HepG2 (cell line): ENCODE measurements around the gene ANKRD53. TPM values are rescaled to one million over a fixed set of nuclear protein-coding genes. Genes with fewer than 3 reads are reported as not detected.
A peak's percentile ranks its signal among the peaks of the same experiment; 100 is the strongest.

Experiments used
- EZH2 ChIP-seq: conservative IDR thresholded peaks from 2 replicates; pipeline ENCODE4 v1.6.1; 2012; ENCODE audit warnings: mild to moderate bottlenecking, low read depth, low read length, moderate library complexity
- FOXO4 ChIP-seq: sonication (generic); formaldehyde crosslinking; conservative IDR thresholded peaks from 2 replicates; pipeline ENCODE4 v1.8.1; 2023; ENCODE audit warnings: missing genetic modification reagents
- HES4 ChIP-seq: sonication (generic); formaldehyde crosslinking; IDR thresholded peaks from 2 replicates; pipeline ENCODE4 v1.9.0; 2021; ENCODE audit warnings: mild to moderate bottlenecking, missing genetic modification reagents, borderline replicate concordance
- HOXA9 ChIP-seq: sonication (generic); formaldehyde crosslinking; IDR thresholded peaks from 2 replicates; pipeline ENCODE4 v1.8.1; 2022; ENCODE audit warnings: missing genetic modification reagents, mild to moderate bottlenecking, moderate library complexity, borderline replicate concordance
- KAT2B ChIP-seq: fragments of 150-350 bp; IDR thresholded peaks from 2 replicates; pipeline ENCODE4 v1.6.1; 2014; ENCODE audit warnings: low read depth, low read length, borderline replicate concordance
- SMAD3 ChIP-seq: sonication (generic); formaldehyde crosslinking; IDR thresholded peaks from 2 replicates; pipeline ENCODE4 v1.4.0; 2020; ENCODE audit warnings: missing genetic modification reagents
- STAG1 ChIP-seq: sonication (generic); formaldehyde crosslinking; IDR thresholded peaks from 2 replicates; pipeline ENCODE4 v1.4.0; 2020; ENCODE audit warnings: missing genetic modification reagents
- TMF1 ChIP-seq: sonication (generic); formaldehyde crosslinking; IDR thresholded peaks from 2 replicates; pipeline ENCODE4 v1.8.1; 2022; ENCODE audit warnings: low read depth, missing genetic modification reagents
- UBTF ChIP-seq: sonication (generic); formaldehyde crosslinking; IDR thresholded peaks from 2 replicates; pipeline ENCODE4 v1.4.0; 2020; ENCODE audit warnings: mild to moderate bottlenecking, missing genetic modification reagents
- YEATS4 ChIP-seq: sonication (generic); formaldehyde crosslinking; IDR thresholded peaks from 2 replicates; pipeline ENCODE4 v1.4.0; 2020; ENCODE audit warnings: missing genetic modification reagents, borderline replicate concordance
- ZBTB40 ChIP-seq, 2 experiments: fragments of 450-650 bp in 1 of 2; sonication (generic) in 1 of 2; formaldehyde crosslinking in 1 of 2; IDR thresholded peaks; 2 replicates each; pipeline versions ENCODE4 v1.6.1 to v1.8.0; 2016 to 2022; ENCODE audit warnings: antibody characterized with exemption in 1 of 2, mild to moderate bottlenecking in 1 of 2, missing genetic modification reagents in 1 of 2
- ZMAT5 ChIP-seq: sonication (generic); formaldehyde crosslinking; IDR thresholded peaks from 2 replicates; pipeline ENCODE4 v1.5.0; 2020; ENCODE audit warnings: mild to moderate bottlenecking, low read depth, missing genetic modification reagents, borderline replicate concordance
- ZNF263 ChIP-seq: sonication (generic); formaldehyde crosslinking; IDR thresholded peaks from 2 replicates; pipeline ENCODE4 v1.4.0; 2020; ENCODE audit warnings: missing genetic modification reagents
- ZNF264 ChIP-seq: sonication (generic); formaldehyde crosslinking; IDR thresholded peaks from 2 replicates; pipeline ENCODE4 v1.4.0; 2020; ENCODE audit warnings: missing genetic modification reagents
- ZNF558 ChIP-seq: sonication (generic); formaldehyde crosslinking; IDR thresholded peaks from 2 replicates; pipeline ENCODE4 v1.9.0; 2022; ENCODE audit warnings: mild to moderate bottlenecking, missing genetic modification reagents, borderline replicate concordance
- polyA plus RNA-seq, 8 experiments: library from polyadenylated mRNA; depleted of rRNA in 3 of 8; stranded (reverse) in 7 of 8; unstranded in 1 of 8; fragments of >200 nt; fragmentation: Illumina TruSeq in 4 of 8; extraction: Trizol in 4 of 8; gene quantifications; 2 replicates each; pipeline versions ENCODE4 v1.2.1 to v1.2.3, GENCODE V29; 2011 to 2016; ENCODE audit warnings: low read depth in 4 of 8, missing spikeins in 1 of 8, mixed read lengths in 1 of 8; ENCODE audit not compliant: insufficient read depth in 1 of 8
- total RNA-seq, 5 experiments: library from RNA; depleted of rRNA; stranded (reverse); fragments of >200 nt; fragmentation: Illumina TruSeq; extraction: Trizol; gene quantifications; 2 replicates each; pipeline ENCODE4 v1.2.3, GENCODE V29; 2016; ENCODE audit warnings: low read depth in 1 of 5

The ANKRD53 gene
- total and polyA plus RNA-seq, 2 of the 13 experiments (the other 11 are each of a cell fraction or from before 2014, with no cell fraction given) = 0.15 TPM; not detected in 1

- TF ChIP-seq ZBTB40 (IDR thresholded peaks at IDR 0.05) (no peak), ZBTB40 (CRISPR knock-in tag; IDR thresholded peaks at IDR 0.05) (no peak), SMAD3 (CRISPR knock-in tag) (0 out of 2 replicates have a peak, but pooled peaks have one; percentile 15), ZNF264 (no peak), ZMAT5 (CRISPR knock-in tag) (no peak), KAT2B (no peak), ZNF558 (0 out of 2 replicates have a peak, but pooled peaks have one; percentile 26), STAG1 (CRISPR knock-in tag) (no peak), YEATS4 (CRISPR knock-in tag) (peak; percentile 70; the same call in 1 of the 2 replicates), FOXO4 (no peak), TMF1 (peak; percentile 93; the same call in 1 of the 2 replicates), EZH2 (no peak), ZNF263 (CRISPR knock-in tag) (no peak), UBTF (CRISPR knock-in tag) (peak; percentile 92; the same call in 1 of the 2 replicates), HOXA9 (CRISPR knock-in tag) (no peak), HES4 (no peak; the same call in 1 of the 2 replicates)
Measured at GRCh38 chr2:70994699-70995425, 16.4 kb downstream of the ANKRD53 start, which contains the start of gene TEX261 (continued).
